SH-SY5Y (cell line): ENCODE measurements around the gene IDH1.

ENCODE experiments used
- GATA2 ChIP-seq: IDR thresholded peaks from 2 replicates; pipeline ENCODE4 v1.6.1; 2011; ENCODE audit warnings: mild to moderate bottlenecking, low read depth, low read length
- GATA3 ChIP-seq: IDR thresholded peaks from 2 replicates; pipeline ENCODE4 v1.6.1; 2011; ENCODE audit warnings: low read depth, mild to moderate bottlenecking, low read length, moderate library complexity

- no peak for TF ChIP-seq GATA2
- no peak for TF ChIP-seq GATA3
Observed at GRCh38 chr2:208228476-208228875, 26.4 kb downstream of the IDH1 start.
